CD4-positive, alpha-beta T cell treated with Interleukin-4 for 1 hour (primary cell): ENCODE data around the gene LUZP1.

ENCODE experiments used
- DNase-seq, 2 donors: peaks; one replicate each; pipeline ENCODE4 v3.0.0-alpha.2; 2020 to 2022

Gene LUZP1

GRCh38 chr1:23114424-23115079 is 54.1 kb downstream of the LUZP1 start:
- no peak for DNase-seq

- DNase-seq = no peak
Observed at GRCh38 chr1:23111600-23112535, 56.8 kb downstream of the LUZP1 start.

- no peak for DNase-seq
Observed at GRCh38 chr1:23110391-23110790, 58.3 kb downstream of the LUZP1 start.

- peak in 1 of 2 donors; percentile 26 for DNase-seq
Observed at GRCh38 chr1:23108918-23109533, 59.6 kb downstream of the LUZP1 start.

- peak; percentile 22 to 76 for DNase-seq
Observed at GRCh38 chr1:23103001-23103889, 65.4 kb downstream of the LUZP1 start.

GRCh38 chr1:23102289-23102688 is 66.4 kb downstream of the LUZP1 start:
- no peak for DNase-seq

- DNase-seq = no peak
Observed at GRCh38 chr1:23101887-23102286, 66.8 kb downstream of the LUZP1 start.

- DNase-seq = no peak
Observed at GRCh38 chr1:23101101-23101827, 67.4 kb downstream of the LUZP1 start.

GRCh38 chr1:23100074-23100748 is 68.4 kb downstream of the LUZP1 start:
- DNase-seq = peak; percentile 53 to 60

GRCh38 chr1:23099171-23099536 is 69.5 kb downstream of the LUZP1 start:
- no peak for DNase-seq

- DNase-seq = peak; percentile 72 to 79
Observed at GRCh38 chr1:23098463-23099170, 70.0 kb downstream of the LUZP1 start.

- no peak for DNase-seq
Observed at GRCh38 chr1:23097316-23097715, 71.3 kb downstream of the LUZP1 start.

GRCh38 chr1:23092447-23092846 is 76.2 kb downstream of the LUZP1 start:
- DNase-seq = no peak

- no peak for DNase-seq
Observed at GRCh38 chr1:23091545-23091944, 77.1 kb downstream of the LUZP1 start.

GRCh38 chr1:23090056-23090455 is 78.6 kb downstream of the LUZP1 start:
- DNase-seq = no peak

GRCh38 chr1:23088027-23088426 is 80.6 kb downstream of the LUZP1 start:
- no peak for DNase-seq

GRCh38 chr1:23085696-23086095 is 83.0 kb downstream of the LUZP1 start:
- DNase-seq = no peak

- DNase-seq = no peak
Observed at GRCh38 chr1:23084880-23085279, 83.8 kb downstream of the LUZP1 start.

GRCh38 chr1:23083714-23084480 is 84.8 kb downstream of the LUZP1 start:
- DNase-seq = no peak

- DNase-seq = no peak
Observed at GRCh38 chr1:23081376-23081775, 87.3 kb downstream of the LUZP1 start.
